PFSK-1 (cell line): Measurements from ENCODE around the gene PLXDC2.

Experiments
- FOXP2 ChIP-seq: optimal IDR thresholded peaks from 2 replicates; pipeline ENCODE3; 2011; ENCODE audit warnings: borderline replicate concordance, control low read depth, inconsistent platforms; ENCODE audit not compliant: insufficient read depth; ENCODE audit errors: extremely low read length, extremely low read depth
- POLR2AphosphoS5 ChIP-seq: IDR thresholded peaks from 2 replicates; pipeline ENCODE4 v1.6.1; 2012; ENCODE audit warnings: low read depth, mild to moderate bottlenecking, control low read depth, low read length, moderate library complexity
- SIN3A ChIP-seq: IDR thresholded peaks from 2 replicates; pipeline ENCODE4 v1.6.1; 2012; ENCODE audit warnings: mild to moderate bottlenecking, low read length, moderate library complexity, borderline replicate concordance; ENCODE audit not compliant: insufficient read depth
- TAF1 ChIP-seq: IDR thresholded peaks from 2 replicates; pipeline ENCODE4 v1.6.1; 2012; ENCODE audit warnings: low read length, control low read depth, borderline replicate concordance; ENCODE audit not compliant: insufficient read depth
- TF ChIP-seq, protein P1 (sequence below), 2 experiments: IDR thresholded peaks; 2 replicates each; pipeline versions ENCODE4 v1.6.1 to v1.8.0; 2011 to 2012; ENCODE audit warnings: low read depth in 2 of 2, low read length in 2 of 2, control low read depth in 1 of 2, inconsistent platforms in 1 of 2, mild to moderate bottlenecking in 1 of 2, moderate library complexity in 1 of 2; ENCODE audit not compliant: insufficient read depth in 1 of 2

The PLXDC2 gene

DNA sequence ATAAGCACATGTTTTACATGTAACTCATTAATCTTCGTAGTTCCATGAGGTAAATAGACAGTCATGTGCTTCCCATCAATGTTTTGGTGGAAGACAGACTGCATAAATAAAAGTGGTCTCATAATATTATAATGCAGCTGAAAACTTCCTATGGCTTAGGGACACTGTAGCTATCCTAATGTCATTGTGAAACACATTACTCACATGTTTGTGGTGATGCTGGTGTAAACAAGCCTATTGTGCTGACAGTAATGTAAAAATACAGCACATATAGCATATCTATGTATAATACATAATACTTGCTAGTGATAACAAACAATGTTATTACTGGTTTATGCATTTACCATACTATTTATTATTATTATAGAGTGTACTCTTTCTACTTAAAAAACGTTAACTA is 37.2 kb upstream of the PLXDC2 start:
- TF ChIP-seq SIN3A (no peak), FOXP2 (no peak), POLR2AphosphoS5 (no peak), TAF1 (no peak)
- TF ChIP-seq, protein P1, sequence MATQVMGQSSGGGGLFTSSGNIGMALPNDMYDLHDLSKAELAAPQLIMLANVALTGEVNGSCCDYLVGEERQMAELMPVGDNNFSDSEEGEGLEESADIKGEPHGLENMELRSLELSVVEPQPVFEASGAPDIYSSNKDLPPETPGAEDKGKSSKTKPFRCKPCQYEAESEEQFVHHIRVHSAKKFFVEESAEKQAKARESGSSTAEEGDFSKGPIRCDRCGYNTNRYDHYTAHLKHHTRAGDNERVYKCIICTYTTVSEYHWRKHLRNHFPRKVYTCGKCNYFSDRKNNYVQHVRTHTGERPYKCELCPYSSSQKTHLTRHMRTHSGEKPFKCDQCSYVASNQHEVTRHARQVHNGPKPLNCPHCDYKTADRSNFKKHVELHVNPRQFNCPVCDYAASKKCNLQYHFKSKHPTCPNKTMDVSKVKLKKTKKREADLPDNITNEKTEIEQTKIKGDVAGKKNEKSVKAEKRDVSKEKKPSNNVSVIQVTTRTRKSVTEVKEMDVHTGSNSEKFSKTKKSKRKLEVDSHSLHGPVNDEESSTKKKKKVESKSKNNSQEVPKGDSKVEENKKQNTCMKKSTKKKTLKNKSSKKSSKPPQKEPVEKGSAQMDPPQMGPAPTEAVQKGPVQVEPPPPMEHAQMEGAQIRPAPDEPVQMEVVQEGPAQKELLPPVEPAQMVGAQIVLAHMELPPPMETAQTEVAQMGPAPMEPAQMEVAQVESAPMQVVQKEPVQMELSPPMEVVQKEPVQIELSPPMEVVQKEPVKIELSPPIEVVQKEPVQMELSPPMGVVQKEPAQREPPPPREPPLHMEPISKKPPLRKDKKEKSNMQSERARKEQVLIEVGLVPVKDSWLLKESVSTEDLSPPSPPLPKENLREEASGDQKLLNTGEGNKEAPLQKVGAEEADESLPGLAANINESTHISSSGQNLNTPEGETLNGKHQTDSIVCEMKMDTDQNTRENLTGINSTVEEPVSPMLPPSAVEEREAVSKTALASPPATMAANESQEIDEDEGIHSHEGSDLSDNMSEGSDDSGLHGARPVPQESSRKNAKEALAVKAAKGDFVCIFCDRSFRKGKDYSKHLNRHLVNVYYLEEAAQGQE (IDR thresholded peaks at IDR 0.05; ENCODE audit: insufficient read depth in 1 of 2, low read depth in 2 of 2, low read length in 2 of 2) = no peak

DNA sequence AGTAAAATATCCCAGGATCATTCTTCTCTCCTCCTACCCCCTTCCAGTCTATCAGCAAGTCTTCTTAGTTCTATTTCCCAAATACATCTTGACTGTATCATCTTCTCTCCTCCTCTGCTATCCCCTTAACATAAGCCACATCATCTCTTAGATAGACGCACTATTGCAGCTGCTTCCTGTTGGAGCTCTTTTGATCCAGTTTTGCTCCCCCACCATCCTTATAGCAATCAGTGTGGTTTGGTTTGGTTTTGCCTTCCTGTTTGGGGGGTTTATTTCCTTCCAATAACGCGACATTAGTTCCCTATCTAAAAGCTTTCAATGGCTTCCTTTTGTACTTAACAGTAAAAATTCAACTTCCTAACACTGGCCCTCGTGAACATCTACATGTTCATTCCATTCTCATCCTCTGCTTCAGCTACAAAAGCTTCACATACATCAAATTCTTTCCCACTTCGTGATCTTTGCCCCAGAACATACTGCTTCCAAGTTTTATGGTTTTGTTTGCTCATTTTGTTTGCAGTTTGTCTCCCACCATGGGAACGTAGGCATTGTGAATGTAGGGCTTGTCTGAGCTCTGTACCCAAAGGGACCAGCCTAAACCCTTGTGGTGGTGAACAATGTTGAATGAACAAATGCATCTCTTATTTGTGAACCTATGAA is 33.7 kb upstream of the PLXDC2 start:
- no peak for TF ChIP-seq FOXP2
- TF ChIP-seq TAF1 = no peak
- TF ChIP-seq SIN3A = no peak
- TF ChIP-seq, protein P1 (IDR thresholded peaks at IDR 0.05; ENCODE audit: insufficient read depth in 1 of 2, low read depth in 2 of 2, low read length in 2 of 2) = no peak
- TF ChIP-seq POLR2AphosphoS5 = no peak

DNA sequence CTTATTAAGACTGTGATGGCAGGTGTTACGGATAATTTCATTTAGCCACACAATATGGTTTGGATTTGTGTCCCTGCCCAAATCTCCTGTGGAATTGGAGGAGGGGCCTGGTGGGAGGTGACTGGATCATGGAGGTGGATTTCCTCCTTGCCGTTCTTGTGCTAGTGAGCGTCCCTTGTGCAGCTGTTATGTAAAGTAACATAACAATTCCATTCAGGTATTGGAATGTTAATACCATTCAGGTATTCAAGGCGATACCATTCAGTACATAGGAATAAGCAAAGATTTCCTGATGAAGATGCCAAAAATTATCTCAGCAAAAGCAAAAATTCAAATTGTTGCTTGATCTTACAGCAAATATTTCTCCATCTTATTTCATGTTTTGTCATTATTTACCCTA is 32.5 kb upstream of the PLXDC2 start:
- TF ChIP-seq POLR2AphosphoS5 = no peak
- no peak for TF ChIP-seq TAF1
- TF ChIP-seq SIN3A = no peak
- no peak for TF ChIP-seq FOXP2
- TF ChIP-seq, protein P1 (IDR thresholded peaks at IDR 0.05; ENCODE audit: insufficient read depth in 1 of 2, low read depth in 2 of 2, low read length in 2 of 2) = no peak

DNA sequence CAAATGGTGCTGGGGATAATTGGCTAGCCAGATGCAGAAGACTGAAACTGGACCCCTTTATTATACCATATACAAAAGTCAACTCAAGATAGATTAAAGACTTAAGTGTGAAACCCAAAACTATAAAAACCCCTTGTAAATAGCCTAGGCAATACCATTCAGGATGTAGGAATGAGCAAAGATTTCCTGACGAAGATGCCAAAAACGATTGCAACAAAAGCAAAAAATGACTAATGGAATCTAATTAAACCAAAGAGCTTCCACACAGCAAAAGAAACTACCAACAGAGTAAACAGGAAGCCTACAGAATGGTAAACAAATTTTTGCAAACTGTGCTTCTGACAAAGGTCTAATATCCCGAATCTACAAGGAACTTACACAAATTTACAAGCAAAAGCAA is 30.9 kb upstream of the PLXDC2 start:
- no peak for TF ChIP-seq POLR2AphosphoS5
- TF ChIP-seq TAF1 = no peak
- TF ChIP-seq FOXP2 = no peak
- TF ChIP-seq, protein P1 (IDR thresholded peaks at IDR 0.05; ENCODE audit: insufficient read depth in 1 of 2, low read depth in 2 of 2, low read length in 2 of 2) = no peak
- no peak for TF ChIP-seq SIN3A

DNA sequence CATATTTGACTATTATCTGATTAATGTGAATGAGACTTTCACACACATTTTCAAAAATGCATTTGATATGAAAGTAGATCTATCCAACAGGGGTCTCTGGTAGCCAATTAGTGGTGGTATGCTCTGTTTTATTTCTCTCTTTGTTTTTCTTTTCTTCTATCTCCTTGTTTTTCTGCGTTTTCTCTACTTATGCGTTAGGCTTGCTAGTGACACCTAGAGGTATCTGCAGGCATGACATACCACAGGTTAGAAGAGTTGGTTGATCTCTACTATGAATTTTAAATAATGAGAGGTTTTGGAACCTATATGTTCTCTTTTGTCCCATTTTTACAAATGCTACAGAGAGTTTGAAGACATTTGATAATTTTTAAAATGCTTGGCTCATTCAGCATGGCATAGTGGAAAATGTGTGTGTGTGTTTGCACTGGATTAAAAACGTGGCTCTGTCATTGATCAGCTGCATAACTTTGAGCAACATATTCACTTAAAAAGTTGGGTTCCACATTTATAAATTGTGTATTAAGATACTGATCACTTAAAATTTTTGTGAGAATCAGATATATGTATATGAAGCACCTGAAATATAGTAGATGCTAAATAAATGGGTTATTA is 28.1 kb upstream of the PLXDC2 start:
- TF ChIP-seq, protein P1 (IDR thresholded peaks at IDR 0.05; ENCODE audit: insufficient read depth in 1 of 2, low read depth in 2 of 2, low read length in 2 of 2) = no peak
- TF ChIP-seq TAF1 (no peak), SIN3A (no peak), POLR2AphosphoS5 (no peak), FOXP2 (no peak)
